GM10266 (cell line): ENCODE measurements around the gene DISP3.

Source experiments
- DNase-seq: peaks from one replicate; pipeline ENCODE4 v3.0.0; 2012; ENCODE audit errors: extremely low spot score
- CTCF ChIP-seq: IDR thresholded peaks from 2 replicates; pipeline ENCODE4 v1.5.1; 2012; ENCODE audit warnings: mild to moderate bottlenecking, low read depth; ENCODE audit not compliant: control insufficient read depth, insufficient read depth; ENCODE audit errors: missing control alignments

DISP3 gene

DNA sequence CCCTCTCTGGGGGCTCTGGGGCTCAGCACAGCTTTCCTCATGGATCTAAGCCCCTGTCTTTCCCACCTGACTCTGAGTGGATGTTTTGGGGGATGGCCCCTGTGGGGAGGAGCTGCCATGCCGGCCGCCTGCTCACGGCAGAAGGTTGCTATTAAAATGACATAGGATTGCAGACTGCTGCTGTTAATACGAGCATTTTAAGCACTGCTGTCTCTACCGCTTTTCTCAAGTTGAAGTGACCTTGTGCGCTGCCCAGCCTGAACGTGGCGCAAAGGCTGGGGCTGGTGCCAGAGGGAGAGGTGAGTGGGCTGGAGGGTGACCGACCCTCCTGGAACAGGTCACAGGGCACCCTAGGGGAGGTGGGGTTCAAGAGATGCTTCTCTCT lies 58.4 kb downstream of the DISP3 start:
- no peak for DNase-seq
- no peak for TF ChIP-seq CTCF

GRCh38 chr1:11537854-11538591 lies 59.1 kb downstream of the DISP3 start:
- TF ChIP-seq CTCF, result no peak
- DNase-seq, result no peak

- DNase-seq, result no peak
- no peak for TF ChIP-seq CTCF
Observed at GRCh38 chr1:11538886-11539285, 59.9 kb downstream of the DISP3 start.

- no peak for TF ChIP-seq CTCF
- DNase-seq, result no peak
Observed at GRCh38 chr1:11539850-11540772, 61.2 kb downstream of the DISP3 start.

DNA sequence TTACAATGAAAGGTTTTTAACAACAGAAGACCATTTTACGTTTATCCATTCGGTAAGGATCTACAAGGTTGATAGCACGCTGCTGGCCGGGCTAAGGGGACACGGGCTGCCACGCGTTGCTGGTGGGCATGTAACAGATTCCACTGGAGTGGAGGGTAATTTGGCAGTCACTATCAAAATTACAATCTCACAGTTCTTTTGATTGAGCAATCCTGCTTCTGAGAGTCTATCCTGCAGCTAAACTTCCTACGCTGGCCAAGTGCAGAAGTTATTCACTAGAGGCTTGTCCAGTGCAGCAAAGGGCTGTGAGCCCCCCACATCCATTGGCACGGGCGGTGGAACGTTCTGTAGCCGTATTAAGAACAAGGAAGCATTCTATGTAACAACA lies 61.8 kb downstream of the DISP3 start:
- no peak for TF ChIP-seq CTCF
- DNase-seq, result no peak

- TF ChIP-seq CTCF, result no peak
- no peak for DNase-seq
Observed at GRCh38 chr1:11541236-11541635, 62.3 kb downstream of the DISP3 start.

DNA sequence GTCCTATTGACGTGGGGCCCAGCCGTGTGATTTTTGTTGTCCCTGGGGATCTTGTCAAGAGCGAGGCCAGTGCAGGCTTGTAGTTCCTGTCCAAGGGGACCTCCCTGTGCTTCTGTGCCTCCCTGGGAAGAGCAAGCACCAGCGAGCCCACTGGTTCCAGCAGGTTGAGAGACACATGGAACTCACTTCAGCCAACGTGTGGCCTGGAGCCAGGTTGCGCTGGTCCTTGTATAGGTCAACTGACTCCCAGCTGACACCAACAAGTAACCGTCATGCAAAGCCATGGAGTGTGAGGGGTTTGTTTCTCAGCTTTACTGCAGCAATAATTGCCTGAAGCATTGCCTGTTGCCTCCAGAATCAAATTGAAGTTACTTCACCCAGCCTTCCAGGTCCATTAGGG lies 63.0 kb downstream of the DISP3 start:
- TF ChIP-seq CTCF, result no peak
- DNase-seq, result no peak
